NB4 (cell line): ENCODE measurements around the gene RNPEP.
"Not testable (repeated sequence)": the region's sequence is repeated elsewhere in the genome, so short reads cannot be mapped to it uniquely, and the experiment has no call there.

ENCODE experiments used
- DNase-seq: peaks from one replicate; pipeline ENCODE4 v3.0.0; 2010; ENCODE audit warnings: low read depth
- H3K4me3 ChIP-seq: one replicate; pipeline ENCODE4 v1.5.1; 2011; ENCODE audit warnings: mild to moderate bottlenecking, low read depth, low read length, moderate library complexity
- MYC ChIP-seq: IDR thresholded peaks from 2 replicates; pipeline ENCODE4 v1.6.1; 2011; ENCODE audit warnings: low read depth, low read length
- POLR2A ChIP-seq: IDR thresholded peaks from 2 replicates; pipeline ENCODE4 v1.6.1; 2011; ENCODE audit warnings: mild to moderate bottlenecking; ENCODE audit not compliant: insufficient read length; ENCODE audit errors: extremely low read depth
- TF ChIP-seq, protein P1 (sequence below): IDR thresholded peaks from one replicate; pipeline ENCODE4 v1.5.1; 2012; ENCODE audit warnings: low read depth, low read length
- TF ChIP-seq, protein P2 (sequence below): IDR thresholded peaks from 2 replicates; pipeline ENCODE4 v1.6.1; 2011; ENCODE audit warnings: low read depth, low read length

The RNPEP gene

DNA sequence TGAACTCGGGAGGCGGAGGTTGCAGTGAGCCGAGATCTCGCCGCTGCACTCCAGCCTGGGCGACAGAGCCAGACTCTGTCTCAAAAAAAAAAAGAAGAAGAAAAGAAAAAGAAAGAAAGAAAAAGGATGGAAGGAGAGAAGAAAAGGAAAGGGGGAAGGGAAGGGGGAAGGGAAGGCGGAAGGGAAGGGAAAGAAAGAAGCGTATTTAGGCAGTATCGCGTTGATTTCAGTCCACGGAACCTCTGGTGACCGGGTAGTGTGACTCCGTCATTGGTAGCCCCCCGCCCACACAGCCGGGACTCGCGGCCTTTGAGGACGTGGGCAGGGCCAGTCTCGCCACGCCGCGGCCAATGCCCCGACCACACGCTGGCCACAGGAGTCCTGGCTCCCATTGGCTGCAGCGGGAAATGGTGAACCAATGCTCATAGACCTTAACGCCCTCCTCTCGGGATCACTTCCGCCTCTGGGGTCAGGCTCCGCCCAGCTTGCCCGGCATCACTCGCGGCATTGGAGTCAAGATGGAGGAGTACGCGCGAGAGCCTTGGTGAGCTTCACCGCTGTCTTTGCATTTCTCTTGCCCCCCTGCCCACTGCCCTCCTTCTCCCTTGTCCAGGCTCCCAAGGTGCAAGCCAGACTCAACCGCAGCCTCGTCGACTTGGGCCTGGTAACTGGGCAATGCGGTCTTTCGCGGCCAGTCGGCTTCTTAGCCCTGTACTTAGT lies 27.3 kb upstream of the RNPEP start, which contains the start of gene TIMM17A:
TIMM17A (plus strand) TSS at position 495 of the 720 bp plus-strand sequence; CDS start at position 519, 24 bp downstream.
- peak within 1 kb of the TSS; percentile 100 for H3K4me3 ChIP-seq
- peak; percentile 97 for DNase-seq
- TF ChIP-seq MYC (peak; percentile 59), POLR2A (peak; percentile 95)
- TF ChIP-seq, protein P1, sequence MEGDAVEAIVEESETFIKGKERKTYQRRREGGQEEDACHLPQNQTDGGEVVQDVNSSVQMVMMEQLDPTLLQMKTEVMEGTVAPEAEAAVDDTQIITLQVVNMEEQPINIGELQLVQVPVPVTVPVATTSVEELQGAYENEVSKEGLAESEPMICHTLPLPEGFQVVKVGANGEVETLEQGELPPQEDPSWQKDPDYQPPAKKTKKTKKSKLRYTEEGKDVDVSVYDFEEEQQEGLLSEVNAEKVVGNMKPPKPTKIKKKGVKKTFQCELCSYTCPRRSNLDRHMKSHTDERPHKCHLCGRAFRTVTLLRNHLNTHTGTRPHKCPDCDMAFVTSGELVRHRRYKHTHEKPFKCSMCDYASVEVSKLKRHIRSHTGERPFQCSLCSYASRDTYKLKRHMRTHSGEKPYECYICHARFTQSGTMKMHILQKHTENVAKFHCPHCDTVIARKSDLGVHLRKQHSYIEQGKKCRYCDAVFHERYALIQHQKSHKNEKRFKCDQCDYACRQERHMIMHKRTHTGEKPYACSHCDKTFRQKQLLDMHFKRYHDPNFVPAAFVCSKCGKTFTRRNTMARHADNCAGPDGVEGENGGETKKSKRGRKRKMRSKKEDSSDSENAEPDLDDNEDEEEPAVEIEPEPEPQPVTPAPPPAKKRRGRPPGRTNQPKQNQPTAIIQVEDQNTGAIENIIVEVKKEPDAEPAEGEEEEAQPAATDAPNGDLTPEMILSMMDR = no peak
- TF ChIP-seq, protein P2, sequence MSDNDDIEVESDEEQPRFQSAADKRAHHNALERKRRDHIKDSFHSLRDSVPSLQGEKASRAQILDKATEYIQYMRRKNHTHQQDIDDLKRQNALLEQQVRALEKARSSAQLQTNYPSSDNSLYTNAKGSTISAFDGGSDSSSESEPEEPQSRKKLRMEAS = peak; percentile 65

DNA sequence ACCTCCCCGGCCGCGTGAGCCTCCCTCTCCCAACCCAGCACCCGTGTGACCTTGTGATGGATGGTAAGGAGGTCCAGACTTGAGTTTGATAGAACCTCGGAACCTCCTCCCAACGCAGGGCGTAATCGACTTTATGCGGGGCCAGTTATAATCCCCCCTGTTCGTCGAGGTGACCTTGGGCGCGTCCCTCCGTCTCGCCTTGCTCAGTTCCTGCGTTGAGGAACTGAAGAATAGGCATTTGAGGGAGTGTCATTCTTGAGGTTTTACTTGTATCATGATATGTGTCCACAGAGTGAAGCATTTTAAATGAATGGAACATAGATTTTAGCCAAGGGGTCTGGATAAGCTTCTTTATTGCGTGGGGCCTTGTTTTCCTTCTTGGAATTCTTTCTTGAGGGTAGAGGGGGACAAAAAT lies 26.7 kb upstream of the RNPEP start:
- H3K4me3 ChIP-seq = peak overlapping the region; percentile 100
- DNase-seq = no peak
- TF ChIP-seq, protein P2 = no peak
- TF ChIP-seq, protein P1 = no peak
- TF ChIP-seq MYC (no peak), POLR2A (no peak)

DNA sequence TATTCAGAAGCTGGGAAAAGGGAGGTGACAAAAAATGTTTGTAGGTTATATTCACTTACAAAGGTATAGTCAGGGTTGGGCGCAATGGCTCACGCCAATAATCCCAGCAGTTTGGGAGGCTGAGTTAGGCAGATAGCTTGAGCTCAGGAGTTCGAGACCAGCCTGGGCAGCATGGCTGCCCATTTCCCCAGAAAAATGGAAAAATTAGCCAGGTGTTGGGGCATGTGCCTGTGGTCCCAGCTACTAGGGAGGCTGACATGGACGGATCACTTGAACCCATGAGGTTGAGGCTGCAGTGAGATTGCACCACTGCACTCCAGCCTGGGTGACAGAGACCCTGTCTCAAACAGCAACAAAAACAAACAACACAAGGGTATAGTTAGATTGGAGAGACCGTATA lies 24.1 kb upstream of the RNPEP start:
- TF ChIP-seq, protein P2 = no peak
- TF ChIP-seq, protein P1 = no peak
- TF ChIP-seq MYC (no peak), POLR2A (no peak)
- H3K4me3 ChIP-seq = no peak overlapping the region
- no peak for DNase-seq

DNA sequence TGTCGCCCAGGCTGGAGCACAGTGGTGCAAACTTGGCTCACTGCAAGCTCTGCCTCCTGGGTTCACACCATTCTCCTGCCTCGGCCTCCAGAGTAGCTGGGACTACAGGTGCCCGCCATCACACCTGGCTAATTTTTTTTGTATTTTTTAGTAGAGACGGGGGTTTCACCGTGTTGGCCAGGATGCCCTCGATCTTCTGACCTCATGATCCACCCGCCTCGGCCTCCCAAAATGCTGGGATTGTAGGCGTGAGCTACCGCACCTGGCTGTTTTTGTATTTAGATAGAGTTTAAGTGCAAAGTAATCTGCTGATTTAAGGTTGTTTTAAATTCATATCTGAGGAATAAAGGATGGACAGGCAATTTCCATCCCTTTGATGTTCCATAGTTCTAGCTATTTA lies 20.1 kb upstream of the RNPEP start:
- H3K4me3 ChIP-seq, DNase-seq: not testable (repeated sequence)

DNA sequence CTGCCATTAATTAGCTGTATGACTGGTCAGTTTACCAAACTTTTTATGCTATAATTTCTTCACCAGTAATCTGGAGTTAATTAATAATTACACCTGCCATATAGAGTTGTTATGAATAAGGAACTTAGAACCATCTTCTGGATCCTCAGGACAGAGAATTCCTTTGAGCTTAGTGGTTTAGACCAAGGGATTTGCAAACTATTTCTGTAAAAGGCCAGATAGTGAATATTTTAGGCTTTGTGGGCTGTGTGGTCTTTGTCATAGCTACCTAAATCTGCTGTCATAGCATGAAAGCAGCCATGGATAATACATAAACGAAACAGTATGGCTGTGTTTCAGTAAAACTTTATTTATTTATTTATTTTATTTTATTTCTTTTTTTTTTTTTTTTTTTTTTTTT lies 18.2 kb upstream of the RNPEP start:
- no peak overlapping the region for H3K4me3 ChIP-seq
- TF ChIP-seq, protein P2 = no peak
- TF ChIP-seq MYC = no peak
- TF ChIP-seq, protein P1 = no peak
- no peak for TF ChIP-seq POLR2A
- no peak for DNase-seq

DNA sequence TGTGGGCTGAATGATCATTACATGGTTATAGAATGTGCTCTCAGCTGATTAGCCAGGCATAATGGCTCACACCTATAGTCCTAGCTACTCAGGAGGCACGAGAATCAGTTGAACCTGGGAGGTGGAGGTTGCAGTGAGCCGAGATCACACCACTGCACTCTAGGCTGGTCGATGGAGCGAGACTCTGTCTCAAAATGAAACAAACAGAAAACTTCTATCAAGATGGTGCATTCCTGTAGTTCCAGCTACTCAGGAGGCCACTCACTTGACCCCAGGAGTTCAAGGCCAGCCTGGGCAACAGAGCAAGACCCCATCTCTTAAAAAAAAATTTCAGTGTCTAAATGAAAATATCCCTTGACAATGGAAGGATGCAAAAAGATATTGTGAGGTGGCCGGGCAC lies 16.3 kb upstream of the RNPEP start:
- no peak for DNase-seq
- H3K4me3 ChIP-seq = no peak overlapping the region
- TF ChIP-seq, protein P1 = no peak
- TF ChIP-seq, protein P2 = no peak
- TF ChIP-seq MYC (no peak), POLR2A (no peak)
